A549 (cell line): ENCODE results near the gene UBE2E3.
A peak's percentile ranks its signal among the peaks of the same experiment; 100 is the strongest.

Source experiments
- CEBPB ChIP-seq, 2 experiments: fragments of >200 bp in 1 of 2; sonication (Bioruptor Twin) in 1 of 2; formaldehyde crosslinking in 1 of 2; IDR thresholded peaks; 2 replicates each; pipeline ENCODE4 v1.6.1; 2012 to 2016
- CTCF ChIP-seq: fragments of >200 bp; sonication (Bioruptor Twin); formaldehyde crosslinking; IDR thresholded peaks from 3 replicates; pipeline ENCODE4 v1.5.1; 2016
- EP300 ChIP-seq, 2 experiments: fragments of >200 bp; sonication (Bioruptor Twin); formaldehyde crosslinking; IDR thresholded peaks; 2 replicates in 1 of 2; 3 replicates in 1 of 2; pipeline ENCODE4 v1.6.1; 2016 to 2017
- HOXA7 ChIP-seq: fragments of 250-450 bp; sonication (Bioruptor Pico); IDR thresholded peaks from 2 replicates; pipeline ENCODE4 v1.5.0; 2020; ENCODE audit warnings: mild to moderate bottlenecking, moderate library complexity
- KDM5A ChIP-seq: fragments of 200-600 bp; sonication (generic); IDR thresholded peaks from 2 replicates; pipeline ENCODE4 v1.6.1; 2016; ENCODE audit warnings: antibody characterized with exemption, mild to moderate bottlenecking
- MAX ChIP-seq: IDR thresholded peaks from 2 replicates; pipeline ENCODE4 v1.6.1; 2012
- NPAS2 ChIP-seq: fragments of 250-450 bp; sonication (Bioruptor Pico); IDR thresholded peaks from 2 replicates; pipeline ENCODE4 v1.8.0; 2022; ENCODE audit warnings: mild to moderate bottlenecking, moderate library complexity, borderline replicate concordance
- POLR2A ChIP-seq: IDR thresholded peaks from 2 replicates; pipeline ENCODE4 v1.6.1; 2012; ENCODE audit warnings: mild to moderate bottlenecking, low read length
- RCOR1 ChIP-seq: fragments of 150-350 bp; IDR thresholded peaks from 2 replicates; pipeline ENCODE4 v1.6.1; 2014; ENCODE audit warnings: antibody characterized with exemption, low read length, low read depth
- SMC3 ChIP-seq: fragments of >200 bp; sonication (Bioruptor Twin); formaldehyde crosslinking; IDR thresholded peaks from 3 replicates; pipeline ENCODE4 v1.6.1; 2018; ENCODE audit warnings: inconsistent platforms

- peak; percentile 51; the same call in 1 of the 2 replicates for TF ChIP-seq MAX
- no peak; a peak in 1 of 5 replicates for TF ChIP-seq EP300 (IDR thresholded peaks at IDR 0.05)
- no peak for TF ChIP-seq CEBPB (IDR thresholded peaks at IDR 0.05)
- no peak for TF ChIP-seq POLR2A
- TF ChIP-seq HOXA7 (CRISPR knock-in tag) = no peak
- no peak for TF ChIP-seq CTCF
- no peak for TF ChIP-seq SMC3
- no peak for TF ChIP-seq NPAS2 (CRISPR knock-in tag)
- TF ChIP-seq RCOR1 = no peak
- TF ChIP-seq KDM5A = no peak
These were observed 126.6 kb downstream of the UBE2E3 start for GRCh38 chr2:181106789-181107627.
